CD4-positive, alpha-beta T cell treated with Interleukin-2 at 100 ng/mL for 4 hours (primary cell): Measurements from ENCODE around the gene RECQL5.

Experiments used
- DNase-seq: peaks from one replicate; pipeline ENCODE4 v3.0.0-alpha.2; 2020; ENCODE audit warnings: low spot score

Gene RECQL5

GRCh38 chr17:75688209-75688825 is 21.4 kb upstream of the RECQL5 start:
- DNase-seq, result no peak

GRCh38 chr17:75685499-75685898 is 18.5 kb upstream of the RECQL5 start:
- no peak for DNase-seq

GRCh38 chr17:75684924-75685323 is 18.0 kb upstream of the RECQL5 start:
- DNase-seq, result no peak

- DNase-seq, result no peak
These were observed 17.3 kb upstream of the RECQL5 start for GRCh38 chr17:75684249-75684648.

- no peak for DNase-seq
These were observed 16.6 kb upstream of the RECQL5 start for GRCh38 chr17:75683583-75683982.

GRCh38 chr17:75681289-75681688 is 14.3 kb upstream of the RECQL5 start:
- no peak for DNase-seq

GRCh38 chr17:75680431-75680830 is 13.5 kb upstream of the RECQL5 start:
- DNase-seq, result no peak

- DNase-seq, result no peak
These were observed 12.8 kb upstream of the RECQL5 start for GRCh38 chr17:75679706-75680211.

- DNase-seq, result no peak
These were observed 9.5 kb upstream of the RECQL5 start for GRCh38 chr17:75676461-75676860.

GRCh38 chr17:75673487-75673886 is 6.5 kb upstream of the RECQL5 start:
- DNase-seq, result no peak

GRCh38 chr17:75672011-75672410 is 5.1 kb upstream of the RECQL5 start:
- no peak for DNase-seq

GRCh38 chr17:75670868-75671267 is 3.9 kb upstream of the RECQL5 start:
- DNase-seq, result no peak

- no peak for DNase-seq
These were observed 1.5 kb upstream of the RECQL5 start for GRCh38 chr17:75668489-75668888.

GRCh38 chr17:75667825-75668224 is 871 bp upstream of the RECQL5 start:
- no peak for DNase-seq

GRCh38 chr17:75665981-75666380 is 973 bp downstream of the RECQL5 start:
- DNase-seq, result no peak

GRCh38 chr17:75664099-75664549 is 2.8 kb downstream of the RECQL5 start:
- no peak for DNase-seq

GRCh38 chr17:75662511-75662910 is 4.4 kb downstream of the RECQL5 start:
- no peak for DNase-seq

- no peak for DNase-seq
These were observed 5.4 kb downstream of the RECQL5 start for GRCh38 chr17:75661531-75661930.

GRCh38 chr17:75658237-75658636 is 8.7 kb downstream of the RECQL5 start:
- no peak for DNase-seq

- DNase-seq, result no peak
These were observed 12.8 kb downstream of the RECQL5 start for GRCh38 chr17:75654176-75654575.

GRCh38 chr17:75652934-75653549 is 13.9 kb downstream of the RECQL5 start:
- peak; percentile 28 for DNase-seq

GRCh38 chr17:75652341-75652740 is 14.6 kb downstream of the RECQL5 start:
- no peak for DNase-seq

GRCh38 chr17:75650874-75651273 is 16.1 kb downstream of the RECQL5 start:
- no peak for DNase-seq

- no peak for DNase-seq
These were observed 17.3 kb downstream of the RECQL5 start for GRCh38 chr17:75649687-75650086.
